Choroid plexus epithelial cell (primary cell): ENCODE results near the gene SLC34A3.
A peak's percentile ranks its signal among the peaks of the same experiment; 100 is the strongest.

Experiments used
- DNase-seq: peaks from one replicate; pipeline ENCODE4 v3.0.0-alpha.2; 2010; ENCODE audit warnings: low read depth
- H3K4me3 ChIP-seq: 2 replicates; pipeline ENCODE4 v1.5.1; 2011; ENCODE audit warnings: low read depth, mild to moderate bottlenecking, control low read depth, low read length, moderate library complexity
- TF ChIP-seq, protein P1 (sequence below): conservative IDR thresholded peaks from 2 replicates; pipeline ENCODE4 v1.5.1; 2011; ENCODE audit warnings: low read depth, mild to moderate bottlenecking, control low read depth, inconsistent platforms, low read length, moderate library complexity

SLC34A3 gene

GRCh38 chr9:137218212-137218753, 12.4 kb upstream of the SLC34A3 start:
- no peak overlapping the region for H3K4me3 ChIP-seq
- TF ChIP-seq, protein P1, sequence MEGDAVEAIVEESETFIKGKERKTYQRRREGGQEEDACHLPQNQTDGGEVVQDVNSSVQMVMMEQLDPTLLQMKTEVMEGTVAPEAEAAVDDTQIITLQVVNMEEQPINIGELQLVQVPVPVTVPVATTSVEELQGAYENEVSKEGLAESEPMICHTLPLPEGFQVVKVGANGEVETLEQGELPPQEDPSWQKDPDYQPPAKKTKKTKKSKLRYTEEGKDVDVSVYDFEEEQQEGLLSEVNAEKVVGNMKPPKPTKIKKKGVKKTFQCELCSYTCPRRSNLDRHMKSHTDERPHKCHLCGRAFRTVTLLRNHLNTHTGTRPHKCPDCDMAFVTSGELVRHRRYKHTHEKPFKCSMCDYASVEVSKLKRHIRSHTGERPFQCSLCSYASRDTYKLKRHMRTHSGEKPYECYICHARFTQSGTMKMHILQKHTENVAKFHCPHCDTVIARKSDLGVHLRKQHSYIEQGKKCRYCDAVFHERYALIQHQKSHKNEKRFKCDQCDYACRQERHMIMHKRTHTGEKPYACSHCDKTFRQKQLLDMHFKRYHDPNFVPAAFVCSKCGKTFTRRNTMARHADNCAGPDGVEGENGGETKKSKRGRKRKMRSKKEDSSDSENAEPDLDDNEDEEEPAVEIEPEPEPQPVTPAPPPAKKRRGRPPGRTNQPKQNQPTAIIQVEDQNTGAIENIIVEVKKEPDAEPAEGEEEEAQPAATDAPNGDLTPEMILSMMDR = no peak
- DNase-seq = no peak

GRCh38 chr9:137218754-137219271, 11.9 kb upstream of the SLC34A3 start:
- H3K4me3 ChIP-seq = no peak overlapping the region
- TF ChIP-seq, protein P1 = no peak
- peak; percentile 63 for DNase-seq

DNA sequence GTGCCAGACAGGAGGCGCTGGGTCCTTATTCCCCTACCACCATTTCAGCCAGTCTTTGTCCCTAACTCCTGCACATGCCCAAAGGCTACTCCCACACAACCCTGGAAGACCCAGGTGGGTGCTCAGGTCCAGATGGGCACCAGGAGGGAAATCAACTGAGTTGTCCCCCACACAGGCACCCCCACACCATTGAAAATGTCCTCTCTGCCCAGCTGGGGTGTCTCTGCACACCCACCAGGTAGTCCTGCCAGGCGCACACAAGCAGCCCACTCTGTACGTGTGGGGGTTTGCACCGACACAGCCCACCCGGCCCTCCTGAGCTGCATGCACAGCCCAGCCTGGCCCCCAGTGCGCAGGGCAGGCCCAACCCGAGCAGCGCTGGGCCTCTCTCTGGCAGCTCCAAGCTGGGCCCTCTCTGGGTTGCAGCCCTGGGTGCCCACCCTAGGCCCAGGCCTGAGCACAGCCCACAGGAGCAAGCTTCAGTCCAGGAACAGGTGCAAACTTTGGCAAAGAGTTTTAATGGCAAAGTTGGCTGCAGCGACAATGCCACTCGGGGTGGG, 10.9 kb upstream of the SLC34A3 start:
- no peak overlapping the region for H3K4me3 ChIP-seq
- no peak for DNase-seq
- TF ChIP-seq, protein P1 = no peak

DNA sequence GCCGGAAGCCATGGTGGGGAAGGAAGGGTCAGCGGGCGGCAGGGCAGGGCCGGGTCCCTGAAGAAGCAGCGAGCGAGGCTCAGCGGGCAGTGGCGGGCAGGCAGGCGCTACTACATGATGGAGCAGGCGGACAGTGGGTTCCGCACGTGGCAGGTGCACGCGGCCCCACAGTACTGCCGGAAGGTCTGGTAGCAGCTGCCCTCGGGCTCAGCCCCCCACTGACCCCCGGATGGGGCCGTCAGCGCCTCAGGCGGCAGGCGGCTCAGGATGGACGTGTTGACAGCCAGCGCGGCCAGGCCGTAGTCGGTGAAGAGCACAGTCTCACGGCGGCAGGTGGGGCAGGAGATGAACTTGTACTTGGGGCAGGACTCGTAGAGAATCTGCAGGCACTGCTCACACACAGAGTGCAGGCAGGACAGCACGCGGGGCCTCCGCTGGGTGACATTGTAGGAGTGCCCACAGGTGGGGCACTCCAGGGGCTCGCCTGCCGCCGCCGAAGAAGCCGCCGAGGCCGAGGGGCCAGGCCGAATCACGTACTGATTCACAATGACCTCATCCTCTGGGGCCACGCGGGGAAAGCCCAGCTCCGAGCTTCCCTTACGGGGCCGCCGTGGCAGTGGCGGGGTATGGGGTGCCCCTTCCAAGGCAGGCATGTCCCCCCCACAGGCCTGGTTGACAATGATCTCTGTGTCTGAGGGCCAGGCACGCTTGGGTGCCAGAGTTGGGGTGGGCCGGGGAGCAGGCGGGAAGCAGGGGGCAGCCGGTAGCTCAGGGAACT, 10.2 kb upstream of the SLC34A3 start:
- no peak for DNase-seq
- TF ChIP-seq, protein P1 = no peak
- no peak overlapping the region for H3K4me3 ChIP-seq

GRCh38 chr9:137221095-137221505, 9.6 kb upstream of the SLC34A3 start:
- no peak for DNase-seq
- TF ChIP-seq, protein P1 = no peak
- H3K4me3 ChIP-seq = no peak overlapping the region

DNA sequence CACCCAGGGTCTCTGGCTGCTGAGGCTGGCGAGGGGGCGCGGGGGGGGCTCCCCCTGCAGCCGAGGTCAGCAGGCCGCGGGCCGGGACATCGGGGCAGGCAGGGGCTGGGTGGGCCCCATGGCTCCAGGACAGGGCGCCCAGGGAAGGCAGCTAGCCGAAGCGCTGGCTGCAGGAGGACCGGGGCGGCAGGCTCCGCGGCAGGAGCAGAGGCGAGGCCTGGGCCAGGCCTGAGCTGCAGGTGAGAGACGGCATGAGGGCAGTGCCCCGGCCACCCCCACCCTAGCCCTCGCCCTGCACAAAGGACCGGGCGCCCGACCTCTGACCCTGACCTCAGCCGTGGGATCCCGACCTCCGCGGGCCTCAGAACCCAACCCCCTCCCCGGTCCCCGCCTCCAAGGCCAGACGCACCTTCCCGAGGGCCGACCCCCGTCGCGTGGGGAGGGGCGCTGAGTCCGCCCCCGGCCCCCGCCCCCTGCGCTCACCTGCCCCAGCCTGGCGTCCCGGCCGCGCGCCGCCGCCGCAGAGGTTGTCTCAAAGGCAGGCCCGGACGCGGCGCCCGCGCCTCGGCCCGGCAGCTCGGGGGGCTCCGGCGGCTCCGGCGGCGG, 9.1 kb upstream of the SLC34A3 start:
- TF ChIP-seq, protein P1 = no peak
- H3K4me3 ChIP-seq = peak overlapping the region; percentile 5
- no peak for DNase-seq
